HG03159 (cell line): ENCODE results near the gene CCND3.
"Not testable (repeated sequence)": the region's sequence is repeated elsewhere in the genome, so short reads cannot be mapped to it uniquely, and the experiment has no call there.

Experiments used
- ATAC-seq: cut with Tn5 transposase; IDR thresholded peaks from one replicate; pipeline ENCODE4 v1.9.1; 2021; ENCODE audit warnings: mild to moderate bottlenecking, moderate library complexity; ENCODE audit not compliant: unreplicated experiment

CCND3 gene

GRCh38 chr6:41954668-41955067 is 13.1 kb upstream of the CCND3 start:
- ATAC-seq, result no peak

GRCh38 chr6:41947581-41948220 is 6.1 kb upstream of the CCND3 start:
- ATAC-seq, result no peak

- ATAC-seq, result no peak
These were observed 1.8 kb upstream of the CCND3 start for GRCh38 chr6:41943456-41943855.

- not testable (repeated sequence) for ATAC-seq
These were observed 1.3 kb upstream of the CCND3 start for GRCh38 chr6:41942882-41943281.

GRCh38 chr6:41942067-41942851 is 651 bp upstream of the CCND3 start:
- ATAC-seq, result no peak

- ATAC-seq, result peak; percentile 10
These were observed 789 bp downstream of the CCND3 start for GRCh38 chr6:41940759-41941279.

GRCh38 chr6:41939848-41940758 is 1.5 kb downstream of the CCND3 start:
- no peak for ATAC-seq

- ATAC-seq, result no peak
These were observed 2.3 kb downstream of the CCND3 start for GRCh38 chr6:41939176-41939847.

GRCh38 chr6:41938590-41939175 is 2.9 kb downstream of the CCND3 start:
- ATAC-seq, result no peak

- ATAC-seq, result no peak
These were observed 3.6 kb downstream of the CCND3 start for GRCh38 chr6:41937861-41938574.

- ATAC-seq, result no peak
These were observed 4.1 kb downstream of the CCND3 start for GRCh38 chr6:41937472-41937860.

GRCh38 chr6:41936073-41936837 is 5.4 kb downstream of the CCND3 start:
- no peak for ATAC-seq

GRCh38 chr6:41935685-41936072 is 5.9 kb downstream of the CCND3 start:
- ATAC-seq, result no peak

GRCh38 chr6:41935193-41935574 is 6.4 kb downstream of the CCND3 start:
- no peak for ATAC-seq

GRCh38 chr6:41934278-41935192 is 7.1 kb downstream of the CCND3 start:
- no peak for ATAC-seq

- ATAC-seq, result no peak
These were observed 9.2 kb downstream of the CCND3 start for GRCh38 chr6:41932378-41932777.

GRCh38 chr6:41931792-41932191 is 9.8 kb downstream of the CCND3 start:
- no peak for ATAC-seq

- no peak for ATAC-seq
These were observed 11.7 kb downstream of the CCND3 start for GRCh38 chr6:41929924-41930323.
